Measurements from ENCODE around the gene NPAS3. TPM values are rescaled to one million over a fixed set of nuclear protein-coding genes. Genes with fewer than 3 reads are reported as not detected.

NPAS3 gene
- total RNA-seq, 1 donor from 2014 or later: not detected

DNA sequence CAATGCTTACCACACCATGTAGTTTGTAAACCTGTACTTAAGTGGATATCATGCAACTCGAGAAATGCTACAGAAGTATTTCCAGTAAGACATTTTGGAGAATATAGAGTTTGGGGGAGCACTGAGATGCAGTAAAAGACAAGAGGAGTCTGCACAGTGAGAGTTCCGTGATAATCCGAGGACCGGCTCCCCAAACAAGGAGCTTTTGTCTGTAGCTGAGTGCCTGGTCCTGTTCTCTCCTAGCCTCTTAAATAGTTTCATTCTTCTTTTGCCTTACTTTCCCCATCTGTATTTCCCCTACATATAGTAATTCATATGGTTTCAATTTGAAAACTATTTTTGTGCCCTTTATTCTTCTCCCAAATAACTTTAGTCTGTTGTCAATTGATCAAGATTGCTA is 648.1 kb downstream of the NPAS3 start:
- TF ChIP-seq, protein P1, sequence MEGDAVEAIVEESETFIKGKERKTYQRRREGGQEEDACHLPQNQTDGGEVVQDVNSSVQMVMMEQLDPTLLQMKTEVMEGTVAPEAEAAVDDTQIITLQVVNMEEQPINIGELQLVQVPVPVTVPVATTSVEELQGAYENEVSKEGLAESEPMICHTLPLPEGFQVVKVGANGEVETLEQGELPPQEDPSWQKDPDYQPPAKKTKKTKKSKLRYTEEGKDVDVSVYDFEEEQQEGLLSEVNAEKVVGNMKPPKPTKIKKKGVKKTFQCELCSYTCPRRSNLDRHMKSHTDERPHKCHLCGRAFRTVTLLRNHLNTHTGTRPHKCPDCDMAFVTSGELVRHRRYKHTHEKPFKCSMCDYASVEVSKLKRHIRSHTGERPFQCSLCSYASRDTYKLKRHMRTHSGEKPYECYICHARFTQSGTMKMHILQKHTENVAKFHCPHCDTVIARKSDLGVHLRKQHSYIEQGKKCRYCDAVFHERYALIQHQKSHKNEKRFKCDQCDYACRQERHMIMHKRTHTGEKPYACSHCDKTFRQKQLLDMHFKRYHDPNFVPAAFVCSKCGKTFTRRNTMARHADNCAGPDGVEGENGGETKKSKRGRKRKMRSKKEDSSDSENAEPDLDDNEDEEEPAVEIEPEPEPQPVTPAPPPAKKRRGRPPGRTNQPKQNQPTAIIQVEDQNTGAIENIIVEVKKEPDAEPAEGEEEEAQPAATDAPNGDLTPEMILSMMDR (IDR thresholded peaks at IDR 0.05): no peak
- no peak for TF ChIP-seq EZH2 (IDR thresholded peaks at IDR 0.05)
- TF ChIP-seq EZH2phosphoT487 (IDR thresholded peaks at IDR 0.05): no peak
- Histone ChIP-seq H4K20me1 (ENCODE audit: low read depth) (no peaks in the 10 kb centered on the region), H3K9me3 (ENCODE audit: low read depth) (no peaks in the 10 kb centered on the region), H3K79me2 (ENCODE audit: low read depth) (no peaks in the 10 kb centered on the region), H3K4me2 (no peak overlapping the region), H3K36me3 (no peaks in the 10 kb centered on the region), H3K27ac (no peak overlapping the region), H3K4me3 (no peak overlapping the region), H3K27me3 (no peaks in the 10 kb centered on the region), H3K4me1 (no peaks in the 10 kb centered on the region), H3F3A (ENCODE audit: low read depth) (no peaks in the 10 kb centered on the region), H2AFZ (replicated peaks) (no peak overlapping the region), H3K9ac (no peak overlapping the region)
- no peaks in the 10 kb centered on the region for H3K9me3 Mint-ChIP-seq
- no peak overlapping the region for H3K4me3 Mint-ChIP-seq
- no peaks in the 10 kb centered on the region for H3K36me3 Mint-ChIP-seq
- H3K27me3 Mint-ChIP-seq (ENCODE audit: insufficient read depth, low read depth): no peaks in the 10 kb centered on the region
- DNase-seq (ENCODE audit: low spot score): no peak
- no peaks in the 10 kb centered on the region for H3K4me1 Mint-ChIP-seq
- H3K27ac Mint-ChIP-seq: no peak overlapping the region

DNA sequence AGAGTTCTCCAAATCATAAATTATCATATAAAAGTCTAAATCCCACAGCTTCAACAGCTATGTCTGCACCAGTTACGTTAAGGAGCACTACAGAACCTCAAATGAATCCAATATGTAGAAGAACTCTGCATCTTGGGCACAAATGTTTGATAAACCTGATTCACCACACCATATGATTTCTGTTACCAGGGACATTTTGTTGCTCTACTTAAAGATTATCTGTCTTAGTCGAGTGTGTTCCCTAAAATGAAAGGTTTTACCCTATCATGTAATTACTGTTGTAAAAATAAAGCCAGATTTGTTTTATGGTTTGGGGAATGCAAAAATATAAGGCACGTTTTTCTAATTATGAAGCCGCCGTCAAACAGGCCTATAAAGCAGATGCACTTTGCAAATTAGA is 649.1 kb downstream of the NPAS3 start:
- no peaks in the 10 kb centered on the region for H3K36me3 Mint-ChIP-seq
- Histone ChIP-seq H3K9ac (no peak overlapping the region), H4K20me1 (ENCODE audit: low read depth) (no peaks in the 10 kb centered on the region), H3K4me3 (no peak overlapping the region), H3K36me3 (no peaks in the 10 kb centered on the region), H3K4me2 (no peak overlapping the region), H3K9me3 (ENCODE audit: low read depth) (no peaks in the 10 kb centered on the region), H3K27ac (no peak overlapping the region), H2AFZ (replicated peaks) (no peak overlapping the region), H3F3A (ENCODE audit: low read depth) (no peaks in the 10 kb centered on the region), H3K4me1 (no peaks in the 10 kb centered on the region), H3K79me2 (ENCODE audit: low read depth) (no peaks in the 10 kb centered on the region), H3K27me3 (no peaks in the 10 kb centered on the region)
- DNase-seq (ENCODE audit: low spot score): no peak
- H3K9me3 Mint-ChIP-seq: no peaks in the 10 kb centered on the region
- H3K27ac Mint-ChIP-seq: no peak overlapping the region
- H3K27me3 Mint-ChIP-seq (ENCODE audit: insufficient read depth, low read depth): no peaks in the 10 kb centered on the region
- no peaks in the 10 kb centered on the region for H3K4me1 Mint-ChIP-seq
- no peak for TF ChIP-seq EZH2phosphoT487 (IDR thresholded peaks at IDR 0.05)
- TF ChIP-seq, protein P1 (IDR thresholded peaks at IDR 0.05): no peak
- TF ChIP-seq EZH2 (IDR thresholded peaks at IDR 0.05): no peak
- no peak overlapping the region for H3K4me3 Mint-ChIP-seq

DNA sequence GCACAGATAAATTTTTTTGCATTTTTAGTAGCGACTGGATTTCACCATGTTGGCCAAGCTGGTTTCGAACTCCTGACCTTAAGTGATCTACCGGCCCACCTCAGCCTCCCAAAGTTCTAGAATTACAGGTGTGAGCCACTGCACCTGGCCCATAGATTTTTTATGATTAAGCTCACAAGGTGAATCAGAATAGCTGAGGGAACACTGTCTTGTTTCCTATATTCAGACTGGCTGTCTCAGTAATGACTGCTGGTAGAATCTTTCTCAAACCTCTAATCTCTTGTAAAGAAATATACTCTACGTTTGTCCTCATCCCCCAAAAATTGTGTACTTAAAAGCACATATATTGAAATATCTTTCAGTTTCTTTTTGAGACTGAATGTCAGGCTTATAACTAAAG is 650.1 kb downstream of the NPAS3 start:
- no peak for DNase-seq (ENCODE audit: low spot score)
- H3K36me3 Mint-ChIP-seq: no peaks in the 10 kb centered on the region
- no peak overlapping the region for H2AFZ ChIP-seq (replicated peaks)
- H3K27me3 Mint-ChIP-seq (ENCODE audit: insufficient read depth, low read depth): no peaks in the 10 kb centered on the region
- H4K20me1 ChIP-seq (ENCODE audit: low read depth): no peaks in the 10 kb centered on the region
- H3K79me2 ChIP-seq (ENCODE audit: low read depth): no peaks in the 10 kb centered on the region
- no peak overlapping the region for H3K4me2 ChIP-seq
- H3F3A ChIP-seq (ENCODE audit: low read depth): no peaks in the 10 kb centered on the region
- no peak overlapping the region for H3K4me3 ChIP-seq
- H3K4me1 Mint-ChIP-seq: no peaks in the 10 kb centered on the region
- H3K27ac ChIP-seq: no peak overlapping the region
- no peak overlapping the region for H3K9ac ChIP-seq
- no peaks in the 10 kb centered on the region for H3K27me3 ChIP-seq
- H3K36me3 ChIP-seq: no peaks in the 10 kb centered on the region
- no peaks in the 10 kb centered on the region for H3K4me1 ChIP-seq
- H3K4me3 Mint-ChIP-seq: no peak overlapping the region
- no peaks in the 10 kb centered on the region for H3K9me3 ChIP-seq (ENCODE audit: low read depth)
- H3K9me3 Mint-ChIP-seq: no peaks in the 10 kb centered on the region
- TF ChIP-seq EZH2phosphoT487 (IDR thresholded peaks at IDR 0.05) (no peak), EZH2 (IDR thresholded peaks at IDR 0.05) (no peak)
- TF ChIP-seq, protein P1 (IDR thresholded peaks at IDR 0.05): no peak
- H3K27ac Mint-ChIP-seq: no peak overlapping the region
